KMS-11 (cell line): ENCODE data around the gene CPNE5.

Experiments
- H2AFZ ChIP-seq: fragments of 200-600 bp; sonication (generic); 2 replicates; pipeline ENCODE4 v1.6.1; 2016; ENCODE audit warnings: antibody characterized with exemption, mixed run types, low read depth
- H3K27ac ChIP-seq: fragments of 200-600 bp; sonication (generic); 2 replicates; pipeline ENCODE4 v1.6.1; 2016; ENCODE audit warnings: mild to moderate bottlenecking, mixed run types
- H3K27me3 ChIP-seq: fragments of 200-600 bp; sonication (generic); 2 replicates; pipeline ENCODE4 v1.6.1; 2017; ENCODE audit warnings: mild to moderate bottlenecking, low read depth, mixed run types, moderate library complexity; ENCODE audit not compliant: insufficient read depth
- H3K36me3 ChIP-seq: fragments of 200-600 bp; sonication (generic); 2 replicates; pipeline ENCODE4 v1.6.1; 2017; ENCODE audit warnings: mild to moderate bottlenecking, mixed run types; ENCODE audit not compliant: insufficient read depth
- H3K4me1 ChIP-seq: fragments of 200-600 bp; sonication (generic); 2 replicates; pipeline ENCODE4 v1.6.1; 2016; ENCODE audit warnings: mild to moderate bottlenecking, low read depth, mixed run types; ENCODE audit not compliant: poor library complexity, severe bottlenecking
- H3K4me2 ChIP-seq: fragments of 200-600 bp; sonication (generic); 2 replicates; pipeline ENCODE4 v1.7.0; 2016; ENCODE audit warnings: mild to moderate bottlenecking, mixed run types
- H3K4me3 ChIP-seq: fragments of 200-600 bp; sonication (generic); IDR thresholded peaks from 2 replicates; pipeline ENCODE4 v1.6.1; 2017; ENCODE audit warnings: low read depth, low read length, mixed read lengths; ENCODE audit not compliant: insufficient read depth
- H3K79me2 ChIP-seq: fragments of 200-600 bp; sonication (generic); 2 replicates; pipeline ENCODE4 v1.6.1; 2016; ENCODE audit warnings: low read depth, mixed run types; ENCODE audit not compliant: insufficient read depth
- H3K9ac ChIP-seq: fragments of 200-600 bp; sonication (generic); 2 replicates; pipeline ENCODE4 v1.6.1; 2016; ENCODE audit warnings: mild to moderate bottlenecking, mixed run types
- H4K20me1 ChIP-seq: fragments of 200-600 bp; sonication (generic); 2 replicates; pipeline ENCODE4 v1.6.1; 2016; ENCODE audit warnings: mild to moderate bottlenecking, mixed run types; ENCODE audit not compliant: insufficient read depth
- CTCF ChIP-seq: fragments of 200-600 bp; sonication (generic); conservative IDR thresholded peaks from 2 replicates; pipeline ENCODE4 v1.6.1; 2017; ENCODE audit warnings: low read depth, mild to moderate bottlenecking, antibody characterized with exemption, low read length, moderate library complexity, mixed read lengths

Gene CPNE5

GRCh38 chr6:36884610-36885009 lies 45.4 kb upstream of the CPNE5 start:
- Histone ChIP-seq H3K9ac (no peak overlapping the region), H3K36me3 (no peaks in the 10 kb centered on the region), H3K79me2 (0 out of 2 replicates have a peak, but pooled peaks cover 8% of the 10 kb centered on the region), H3K27me3 (no peaks in the 10 kb centered on the region; the same call in 1 of the 2 replicates), H3K4me3 (no peak overlapping the region), H3K4me2 (no peak overlapping the region), H3K27ac (no peak overlapping the region), H2AFZ (peak overlapping the region; percentile 85; the same call in 1 of the 2 replicates), H3K4me1 (peaks cover 25% of the 10 kb centered on the region), H4K20me1 (no peaks in the 10 kb centered on the region)
- no peak for TF ChIP-seq CTCF

GRCh38 chr6:36875250-36875633 lies 36.0 kb upstream of the CPNE5 start:
- no peak for TF ChIP-seq CTCF
- peak overlapping the region; percentile 87; the same call in 1 of the 2 replicates for H3K27ac ChIP-seq
- peak overlapping the region; percentile 91 for H2AFZ ChIP-seq
- H3K4me1 ChIP-seq: peaks cover 16% of the 10 kb centered on the region
- peak overlapping the region; percentile 95 for H3K9ac ChIP-seq
- H3K4me3 ChIP-seq: peak overlapping the region; percentile 55
- no peaks in the 10 kb centered on the region for H3K27me3 ChIP-seq
- H3K4me2 ChIP-seq: peak overlapping the region; percentile 88
- peaks cover 11% of the 10 kb centered on the region for H3K79me2 ChIP-seq
- no peaks in the 10 kb centered on the region for H4K20me1 ChIP-seq
- no peaks in the 10 kb centered on the region; the same call in 1 of the 2 replicates for H3K36me3 ChIP-seq

GRCh38 chr6:36874443-36875249 lies 35.4 kb upstream of the CPNE5 start, which contains the start of gene PPIL1:
TSS of gene PPIL1 (minus strand) at chr6:36874803. CDS start at chr6:36874772, 31 bp downstream.
- H3K79me2 ChIP-seq: peaks cover 11% of the 10 kb centered on the region
- peaks cover 16% of the 10 kb centered on the region for H3K4me1 ChIP-seq
- H4K20me1 ChIP-seq: no peaks in the 10 kb centered on the region
- peak within 1 kb of the TSS; percentile 91 for H2AFZ ChIP-seq
- H3K36me3 ChIP-seq: no peaks in the 10 kb centered on the region; the same call in 1 of the 2 replicates
- H3K9ac ChIP-seq: peak within 1 kb of the TSS; percentile 95
- peak within 1 kb of the TSS; percentile 55 for H3K4me3 ChIP-seq
- no peak for TF ChIP-seq CTCF
- H3K27ac ChIP-seq: peak within 1 kb of the TSS; percentile 87
- no peaks in the 10 kb centered on the region for H3K27me3 ChIP-seq
- H3K4me2 ChIP-seq: peak within 1 kb of the TSS; percentile 88

- no peak for TF ChIP-seq CTCF
- Histone ChIP-seq H3K4me3 (peak overlapping the region; percentile 34), H3K27ac (peak overlapping the region; percentile 87), H3K4me1 (peaks cover 16% of the 10 kb centered on the region), H3K79me2 (peaks cover 11% of the 10 kb centered on the region), H3K9ac (peak overlapping the region; percentile 95), H4K20me1 (no peaks in the 10 kb centered on the region), H3K4me2 (peak overlapping the region; percentile 88), H3K36me3 (peaks cover 2% of the 10 kb centered on the region; the same call in 1 of the 2 replicates), H2AFZ (peak overlapping the region; percentile 91), H3K27me3 (no peaks in the 10 kb centered on the region)
Measured at GRCh38 chr6:36873612-36874442, 34.6 kb upstream of the CPNE5 start.
